LNCAP (cell line): ENCODE measurements around the gene TMEM253.

Experiments
- CTCF ChIP-seq: fragments of 450-650 bp; IDR thresholded peaks from 2 replicates; pipeline ENCODE4 v1.5.1; 2017; ENCODE audit warnings: mild to moderate bottlenecking

The TMEM253 gene

DNA sequence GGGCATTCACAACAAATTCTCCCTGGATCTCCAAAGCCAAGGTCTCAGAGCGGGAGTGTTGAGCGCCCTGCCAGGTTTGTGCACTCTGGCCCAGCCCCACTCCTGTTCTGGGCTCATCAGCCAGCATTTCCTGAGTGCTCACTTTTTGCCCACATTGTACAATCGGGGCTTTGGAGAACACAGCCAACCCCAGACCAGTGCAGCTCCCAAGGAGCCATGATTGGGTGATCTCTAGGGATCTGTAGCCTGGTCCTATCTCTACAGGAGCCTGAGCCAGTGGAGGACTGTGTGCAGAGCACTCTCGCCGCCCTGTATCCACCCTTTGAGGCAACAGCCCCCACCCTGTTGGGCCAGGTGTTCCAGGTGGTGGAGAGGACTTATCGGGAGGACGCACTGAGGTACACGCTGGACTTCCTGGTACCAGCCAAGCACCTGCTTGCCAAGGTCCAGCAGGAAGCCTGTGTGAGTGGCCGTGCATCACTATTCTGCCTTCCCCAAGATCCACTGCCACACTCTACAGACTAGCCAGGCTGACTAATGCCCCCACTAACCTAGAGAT lies 28.0 kb upstream of the TMEM253 start:
- TF ChIP-seq CTCF = no peak

DNA sequence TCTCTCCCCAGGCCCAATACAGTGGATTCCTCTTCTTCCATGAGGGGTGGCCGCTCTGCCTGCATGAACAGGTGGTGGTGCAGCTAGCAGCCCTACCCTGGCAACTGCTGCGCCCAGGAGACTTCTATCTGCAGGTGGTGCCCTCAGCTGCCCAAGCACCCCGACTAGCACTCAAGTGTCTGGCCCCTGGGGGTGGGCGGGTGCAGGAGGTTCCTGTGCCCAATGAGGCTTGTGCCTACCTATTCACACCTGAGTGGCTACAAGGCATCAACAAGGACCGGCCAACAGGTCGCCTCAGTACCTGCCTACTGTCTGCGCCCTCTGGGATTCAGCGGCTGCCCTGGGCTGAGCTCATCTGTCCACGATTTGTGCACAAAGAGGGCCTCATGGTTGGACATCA lies 26.9 kb upstream of the TMEM253 start:
- TF ChIP-seq CTCF = no peak

- no peak for TF ChIP-seq CTCF
Observed at GRCh38 chr14:21074398-21075272, 26.2 kb upstream of the TMEM253 start.

- no peak for TF ChIP-seq CTCF
Observed at GRCh38 chr14:21075719-21076437, 25.0 kb upstream of the TMEM253 start.

DNA sequence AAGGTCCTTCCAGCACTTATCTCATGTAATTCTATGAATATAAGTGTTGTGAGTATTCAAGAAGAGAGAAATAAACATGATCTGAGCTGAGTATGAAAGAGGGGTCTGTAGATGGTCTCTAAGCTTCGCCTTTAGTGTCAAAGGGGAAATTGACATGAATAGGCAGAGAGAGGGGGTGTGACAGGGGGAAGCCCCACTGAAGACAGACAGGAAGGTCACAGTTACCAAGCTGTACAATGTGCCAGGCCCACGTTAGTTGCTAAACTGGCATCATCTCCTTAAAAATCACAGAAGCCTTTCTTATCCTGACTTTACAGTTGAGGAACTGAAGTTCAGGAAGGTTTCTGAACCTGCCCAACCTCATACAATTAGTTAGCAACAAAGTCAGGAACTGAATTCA lies 23.2 kb upstream of the TMEM253 start:
- no peak for TF ChIP-seq CTCF

GRCh38 chr14:21078287-21078686 lies 22.6 kb upstream of the TMEM253 start:
- no peak for TF ChIP-seq CTCF

- no peak for TF ChIP-seq CTCF
Observed at GRCh38 chr14:21078726-21079125, 22.1 kb upstream of the TMEM253 start.
